ENCODE data around the gene RND3. TPM values are rescaled to one million over a fixed set of nuclear protein-coding genes. Genes with fewer than 3 reads are reported as not detected.

Gene RND3
- total and polyA plus RNA-seq, 12 donors = 15.4 to 74.3 (median 35.6) TPM

- Histone ChIP-seq H3K4me3 (no peak overlapping the region), H3K9me3 (no peaks in the 10 kb centered on the region), H3K36me3 (peaks cover 0 to under 1% (median 0%) of the 10 kb centered on the region in 9 donors), H3K27me3 (peaks cover 0 to 13% (median 0%) of the 10 kb centered on the region in 7 donors), H3K4me1 (peaks cover 10 to 98% (median 88%) of the 10 kb centered on the region in 9 donors), H3K27ac (peak overlapping the region in 9 of 10 donors; percentile 5 to 97 (median 94))
- WGBS, 2 donors = 72 to 73% methylated on average over 5 of the region's 5 CpGs
- intact Hi-C loops (cut with DNase I) = loop anchor here in 5 of 10 donors (10.0 kb wide), 4 partner anchors 55 to 675 kb away; no protein-coding TSS in a partner anchor
- no peak for DNase-seq
- TF ChIP-seq, protein P1, sequence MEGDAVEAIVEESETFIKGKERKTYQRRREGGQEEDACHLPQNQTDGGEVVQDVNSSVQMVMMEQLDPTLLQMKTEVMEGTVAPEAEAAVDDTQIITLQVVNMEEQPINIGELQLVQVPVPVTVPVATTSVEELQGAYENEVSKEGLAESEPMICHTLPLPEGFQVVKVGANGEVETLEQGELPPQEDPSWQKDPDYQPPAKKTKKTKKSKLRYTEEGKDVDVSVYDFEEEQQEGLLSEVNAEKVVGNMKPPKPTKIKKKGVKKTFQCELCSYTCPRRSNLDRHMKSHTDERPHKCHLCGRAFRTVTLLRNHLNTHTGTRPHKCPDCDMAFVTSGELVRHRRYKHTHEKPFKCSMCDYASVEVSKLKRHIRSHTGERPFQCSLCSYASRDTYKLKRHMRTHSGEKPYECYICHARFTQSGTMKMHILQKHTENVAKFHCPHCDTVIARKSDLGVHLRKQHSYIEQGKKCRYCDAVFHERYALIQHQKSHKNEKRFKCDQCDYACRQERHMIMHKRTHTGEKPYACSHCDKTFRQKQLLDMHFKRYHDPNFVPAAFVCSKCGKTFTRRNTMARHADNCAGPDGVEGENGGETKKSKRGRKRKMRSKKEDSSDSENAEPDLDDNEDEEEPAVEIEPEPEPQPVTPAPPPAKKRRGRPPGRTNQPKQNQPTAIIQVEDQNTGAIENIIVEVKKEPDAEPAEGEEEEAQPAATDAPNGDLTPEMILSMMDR (IDR thresholded peaks at IDR 0.05) = no peak
- ATAC-seq = no peak
These were observed 7.2 kb downstream of the RND3 start for GRCh38 chr2:150480241-150480640.

- Histone ChIP-seq H3K4me3 (peak overlapping the region in 1 of 10 donors; percentile 11), H3K27me3 (peaks cover 0 to 3% (median 0%) of the 10 kb centered on the region in 7 donors), H3K4me1 (peaks cover 14 to 100% (median 93%) of the 10 kb centered on the region in 9 donors), H3K27ac (peak overlapping the region in 8 of 10 donors; percentile 16 to 97 (median 95)), H3K36me3 (peaks cover 0 to 10% (median 0%) of the 10 kb centered on the region in 9 donors), H3K9me3 (no peaks in the 10 kb centered on the region)
- DNase-seq = no peak
- 41 to 56% methylated on average over 3 of the region's 3 CpGs for WGBS, 2 donors
- intact Hi-C loops (cut with DNase I) = loop anchor here in 1 of 10 donors (10.0 kb wide), 1 partner anchor 194 kb away; no protein-coding TSS in a partner anchor
- TF ChIP-seq, protein P1 (IDR thresholded peaks at IDR 0.05) = no peak
- no peak for ATAC-seq
These were observed 8.2 kb downstream of the RND3 start for GRCh38 chr2:150479075-150479915.

DNA sequence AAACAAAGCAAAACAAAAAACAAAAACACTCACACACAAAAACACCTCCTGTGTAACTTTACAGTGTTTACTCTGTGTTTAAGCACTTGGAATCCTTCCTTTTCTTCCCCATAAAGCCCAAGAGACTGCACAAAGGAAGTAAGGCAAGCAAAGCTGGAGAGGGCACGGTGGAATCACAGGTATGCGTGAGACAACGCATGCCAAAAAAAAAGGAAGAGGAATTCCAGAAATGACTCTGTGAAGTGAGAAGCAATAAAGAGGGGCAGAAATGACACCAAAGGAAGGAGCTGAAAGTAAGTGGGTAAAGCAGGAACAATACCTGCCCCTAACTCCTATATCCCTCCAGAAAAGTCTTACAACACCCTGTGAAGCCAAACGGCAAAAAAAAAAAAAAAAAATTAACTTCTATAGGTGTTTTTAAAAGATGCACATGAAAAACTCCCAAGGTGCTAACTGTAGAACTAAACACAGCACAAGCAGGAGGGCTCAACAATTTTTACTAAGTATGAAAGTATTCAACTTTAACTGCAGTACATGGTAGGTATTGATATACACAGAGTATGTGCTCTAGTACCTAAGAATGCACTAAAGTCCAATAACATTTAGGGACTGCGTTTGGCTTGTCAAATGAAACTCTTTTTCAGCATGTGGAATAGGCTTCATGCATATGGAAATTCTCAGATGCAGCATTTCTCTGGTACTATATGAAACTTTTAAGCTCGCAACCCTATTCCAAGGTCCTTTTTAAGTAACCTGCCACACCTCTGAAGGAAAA, 9.1 kb downstream of the RND3 start:
- Histone ChIP-seq H3K27ac (peak overlapping the region in 9 of 10 donors; percentile 47 to 97 (median 94)), H3K27me3 (no peaks in the 10 kb centered on the region), H3K9me3 (no peaks in the 10 kb centered on the region), H3K4me3 (peak overlapping the region in 3 of 10 donors; percentile 1 to 11 (median 8)), H3K4me1 (peaks cover 14 to 100% (median 94%) of the 10 kb centered on the region in 9 donors), H3K36me3 (peaks cover 0 to 19% (median 3%) of the 10 kb centered on the region in 9 donors)
- ATAC-seq (peak in 1 of 8 donors; percentile 29), DNase-seq (no peak)
- WGBS, 2 donors = 28 to 29% methylated on average over 6 of the region's 6 CpGs
- intact Hi-C loops (cut with DNase I) = loop anchor here in 1 of 10 donors (10.0 kb wide), 1 partner anchor 194 kb away; no protein-coding TSS in a partner anchor
- TF ChIP-seq, protein P1 (IDR thresholded peaks at IDR 0.05) = no peak

DNA sequence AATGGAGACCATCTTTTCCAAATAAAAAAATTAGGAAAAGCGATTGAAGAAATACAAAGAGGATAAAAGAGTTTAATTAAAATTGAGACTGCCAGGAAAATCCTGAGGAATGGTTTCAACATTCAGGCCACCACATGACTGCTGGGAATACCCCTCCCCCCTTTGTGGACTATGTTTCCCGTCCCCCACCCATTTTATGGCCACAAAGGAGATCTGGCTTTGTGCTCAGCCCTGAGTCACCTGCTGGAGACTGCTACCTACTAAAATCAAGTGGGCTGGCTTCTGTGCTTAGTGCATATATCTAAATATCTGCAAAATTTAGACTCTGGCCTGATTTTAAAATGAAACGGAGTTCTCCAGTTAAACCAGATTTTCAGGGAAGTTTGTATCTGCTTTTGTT, 10.1 kb downstream of the RND3 start:
- H3K27me3 ChIP-seq = no peaks in the 10 kb centered on the region
- no peaks in the 10 kb centered on the region for H3K9me3 ChIP-seq
- peak overlapping the region; percentile 22 to 97 (median 94) for H3K27ac ChIP-seq
- H3K4me3 ChIP-seq = peak overlapping the region in 1 of 10 donors; percentile 13
- DNase-seq = no peak
- H3K4me1 ChIP-seq = peaks cover 14 to 100% (median 90%) of the 10 kb centered on the region in 9 donors
- intact Hi-C loops (cut with DNase I) = loop anchor here in 1 of 10 donors (10.0 kb wide), 1 partner anchor 193 kb away; no protein-coding TSS in a partner anchor
- TF ChIP-seq, protein P1 (IDR thresholded peaks at IDR 0.05) = no peak
- 43 to 54% methylated on average over 3 of the region's 3 CpGs for WGBS, 2 donors
- peak in 3 of 8 donors; percentile 26 to 43 (median 30) for ATAC-seq
- peaks cover 0 to 28% (median 3%) of the 10 kb centered on the region in 9 donors for H3K36me3 ChIP-seq

Measured in heart right ventricle (tissue), 16 donors.